ENCODE measurements around the gene CD80.

Gene CD80

GRCh38 chr3:119541547-119541946 lies 17.9 kb downstream of the CD80 start:
- DNase-seq (ENCODE audit: low read depth) = no peak
- no peak for TF ChIP-seq CTCF (conservative IDR thresholded peaks at IDR 0.05; ENCODE audit: control insufficient read depth, insufficient read depth, low read depth, low read length)
- no peak overlapping the region for H3K4me3 ChIP-seq (ENCODE audit: control insufficient read depth, low read depth, low read length)

GRCh38 chr3:119538772-119539171 lies 20.6 kb downstream of the CD80 start:
- no peak for DNase-seq (ENCODE audit: low read depth)
- no peak for TF ChIP-seq CTCF (conservative IDR thresholded peaks at IDR 0.05; ENCODE audit: control insufficient read depth, insufficient read depth, low read depth, low read length)
- H3K4me3 ChIP-seq (ENCODE audit: control insufficient read depth, low read depth, low read length) = no peak overlapping the region

- no peak overlapping the region for H3K4me3 ChIP-seq (ENCODE audit: control insufficient read depth, low read depth, low read length)
- TF ChIP-seq CTCF (conservative IDR thresholded peaks at IDR 0.05; ENCODE audit: control insufficient read depth, insufficient read depth, low read depth, low read length) = no peak
Measured at GRCh38 chr3:119536757-119537156, 22.7 kb downstream of the CD80 start.

GRCh38 chr3:119534296-119534695 lies 25.1 kb downstream of the CD80 start:
- H3K4me3 ChIP-seq (ENCODE audit: control insufficient read depth, low read depth, low read length) = no peak overlapping the region
- no peak for TF ChIP-seq CTCF (conservative IDR thresholded peaks at IDR 0.05; ENCODE audit: control insufficient read depth, insufficient read depth, low read depth, low read length)
- no peak for DNase-seq (ENCODE audit: low read depth)

More at GRCh38 chr3:119536757-119537156, 22.7 kb downstream of the CD80 start:
- no peak for DNase-seq (ENCODE audit: low read depth)

- no peak overlapping the region for H3K4me3 ChIP-seq (ENCODE audit: control insufficient read depth, low read depth, low read length)
- no peak for TF ChIP-seq CTCF (conservative IDR thresholded peaks at IDR 0.05; ENCODE audit: control insufficient read depth, insufficient read depth, low read depth, low read length)
- no peak for DNase-seq (ENCODE audit: low read depth)
Measured at GRCh38 chr3:119531151-119531550, 28.3 kb downstream of the CD80 start.

GRCh38 chr3:119530456-119530855 lies 29.0 kb downstream of the CD80 start:
- no peak for DNase-seq (ENCODE audit: low read depth)
- H3K4me3 ChIP-seq (ENCODE audit: control insufficient read depth, low read depth, low read length) = no peak overlapping the region
- TF ChIP-seq CTCF (conservative IDR thresholded peaks at IDR 0.05; ENCODE audit: control insufficient read depth, insufficient read depth, low read depth, low read length) = no peak

DNA sequence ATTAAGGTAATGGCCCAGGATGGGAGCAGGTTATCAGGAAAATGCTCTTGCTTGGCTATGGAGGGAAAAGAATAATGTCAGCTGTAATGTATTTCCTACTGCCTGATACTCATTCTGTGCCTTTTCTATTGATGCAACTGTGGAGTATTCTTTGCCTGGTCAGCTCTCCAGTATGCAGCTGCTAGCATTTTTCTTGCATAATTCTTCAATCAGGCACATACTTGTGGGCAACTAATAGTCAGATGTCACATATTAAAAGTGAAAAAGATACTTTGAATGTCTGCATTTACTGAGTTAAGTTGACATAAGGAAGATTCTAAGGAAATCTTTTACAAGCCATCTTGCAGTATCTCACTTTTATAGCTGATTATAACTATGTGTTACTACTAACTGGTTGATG lies 29.5 kb downstream of the CD80 start:
- peak; percentile 25 for DNase-seq (ENCODE audit: low read depth)
- no peak overlapping the region for H3K4me3 ChIP-seq (ENCODE audit: control insufficient read depth, low read depth, low read length)
- no peak for TF ChIP-seq CTCF (conservative IDR thresholded peaks at IDR 0.05; ENCODE audit: control insufficient read depth, insufficient read depth, low read depth, low read length)

All from fibroblast of mammary gland (primary cell).